Measurements from ENCODE around the gene TLCD3B. TPM values are rescaled to one million over a fixed set of nuclear protein-coding genes. Genes with fewer than 3 reads are reported as not detected.

TLCD3B gene
- total RNA-seq, 1 donor from 2014 or later, result not detected

Other genes with a start within 250 kb of the TLCD3B start
- gene KIF22, start 240.5 kb downstream of the TLCD3B start, total RNA-seq, result 24.1 and 47.2 TPM in 2 replicates
- gene MAZ, start 224.7 kb downstream of the TLCD3B start, total RNA-seq, result 139 and 171 TPM in 2 replicates
- gene PRRT2, start 219.1 kb downstream of the TLCD3B start, total RNA-seq, result 0.25 TPM in 1 of 2 replicates, not detected in the other
- gene PAGR1, start 215.1 kb downstream of the TLCD3B start, total RNA-seq, result 13.2 and 15.2 TPM in 2 replicates
- gene MVP, start 210.8 kb downstream of the TLCD3B start, total RNA-seq, result 141 and 161 TPM in 2 replicates
- gene CDIPT, start 168.0 kb downstream of the TLCD3B start, total RNA-seq, result 52.1 and 89.6 TPM in 2 replicates
- gene SEZ6L2, start 131.7 kb downstream of the TLCD3B start, total RNA-seq, result 0.26 and 2.5 TPM in 2 replicates
- 0.25 and 0.26 TPM in 2 replicates for gene ASPHD1, start 130.8 kb downstream of the TLCD3B start, total RNA-seq
- 3.9 and 4.2 TPM in 2 replicates for gene KCTD13, start 105.0 kb downstream of the TLCD3B start, total RNA-seq
- 50.6 and 62.7 TPM in 2 replicates for gene TMEM219, start 69.2 kb downstream of the TLCD3B start, total RNA-seq
- 71.8 and 84.1 TPM in 2 replicates for gene TAOK2, start 57.4 kb downstream of the TLCD3B start, total RNA-seq
- gene HIRIP3, start 35.7 kb downstream of the TLCD3B start, total RNA-seq, result 4.4 and 5.6 TPM in 2 replicates
- gene INO80E, start 35.0 kb downstream of the TLCD3B start, total RNA-seq, result 13.0 and 14.2 TPM in 2 replicates
- gene DOC2A, start 20.2 kb downstream of the TLCD3B start, total RNA-seq, result under 0.01 and 0.13 TPM in 2 replicates
- gene C16orf92, start 8.1 kb downstream of the TLCD3B start, total RNA-seq, result not detected in 2 replicates
- gene ALDOA, start 34.5 kb upstream of the TLCD3B start, total RNA-seq, result 225 and 318 TPM in 2 replicates
- 214 and 244 TPM in 2 replicates for gene PPP4C, start 44.7 kb upstream of the TLCD3B start, total RNA-seq
- gene TBX6, start 60.7 kb upstream of the TLCD3B start, total RNA-seq, result under 0.01 and 0.13 TPM in 2 replicates
- 13.0 and 27.9 TPM in 2 replicates for gene YPEL3, start 64.9 kb upstream of the TLCD3B start, total RNA-seq
- gene GDPD3, start 82.3 kb upstream of the TLCD3B start, total RNA-seq, result 0.51 and 1.4 TPM in 2 replicates
- 33.4 and 60.2 TPM in 2 replicates for gene MAPK3, start 91.9 kb upstream of the TLCD3B start, total RNA-seq
- 1.1 and 2.4 TPM in 2 replicates for gene CORO1A, start 152.3 kb upstream of the TLCD3B start, total RNA-seq
- gene BOLA2B, start 162.4 kb upstream of the TLCD3B start, total RNA-seq, result 26.6 and 29.8 TPM in 2 replicates
- gene SLX1A, start 162.6 kb upstream of the TLCD3B start, total RNA-seq, result 52.4 and 73.0 TPM in 2 replicates
- 2.2 and 3.3 TPM in 2 replicates for gene SULT1A3, start 168.0 kb upstream of the TLCD3B start, total RNA-seq
- gene NPIPB13, start 217.2 kb upstream of the TLCD3B start, total RNA-seq, result 0.77 and 1.6 TPM in 2 replicates